NB4 (cell line): ENCODE data around the gene RNF166.

Source experiments
- DNase-seq: peaks from one replicate; pipeline ENCODE4 v3.0.0; 2010; ENCODE audit warnings: low read depth
- H3K4me3 ChIP-seq: one replicate; pipeline ENCODE4 v1.5.1; 2011; ENCODE audit warnings: mild to moderate bottlenecking, low read depth, low read length, moderate library complexity
- CTCF ChIP-seq: IDR thresholded peaks from one replicate; pipeline ENCODE4 v1.5.1; 2012; ENCODE audit warnings: low read depth, low read length
- MAX ChIP-seq: IDR thresholded peaks from 2 replicates; pipeline ENCODE4 v1.6.1; 2011; ENCODE audit warnings: low read depth, low read length
- MYC ChIP-seq: IDR thresholded peaks from 2 replicates; pipeline ENCODE4 v1.6.1; 2011; ENCODE audit warnings: low read depth, low read length
- POLR2A ChIP-seq: IDR thresholded peaks from 2 replicates; pipeline ENCODE4 v1.6.1; 2011; ENCODE audit warnings: mild to moderate bottlenecking; ENCODE audit not compliant: insufficient read length; ENCODE audit errors: extremely low read depth

RNF166 gene

GRCh38 chr16:88713568-88714419, 7.6 kb upstream of the RNF166 start:
- TF ChIP-seq POLR2A: no peak
- no peak for TF ChIP-seq CTCF
- no peak for TF ChIP-seq MAX
- TF ChIP-seq MYC: no peak
- DNase-seq: no peak
- no peak overlapping the region for H3K4me3 ChIP-seq

- DNase-seq: no peak
- TF ChIP-seq POLR2A (no peak), MAX (no peak), CTCF (no peak), MYC (no peak)
- H3K4me3 ChIP-seq: no peak overlapping the region
Observed at GRCh38 chr16:88713054-88713453, 6.8 kb upstream of the RNF166 start.

- no peak for DNase-seq
- TF ChIP-seq MAX (no peak), MYC (no peak), CTCF (no peak), POLR2A (no peak)
- H3K4me3 ChIP-seq: no peak overlapping the region
Observed at GRCh38 chr16:88712362-88712979, 6.3 kb upstream of the RNF166 start.

GRCh38 chr16:88711750-88712340, 5.6 kb upstream of the RNF166 start:
- TF ChIP-seq MYC (no peak), MAX (no peak), CTCF (no peak), POLR2A (no peak)
- no peak for DNase-seq

GRCh38 chr16:88710556-88710955, 4.3 kb upstream of the RNF166 start:
- no peak overlapping the region for H3K4me3 ChIP-seq
- DNase-seq: no peak
- TF ChIP-seq POLR2A (no peak), MYC (no peak), MAX (no peak), CTCF (no peak)

More at GRCh38 chr16:88711750-88712340, 5.6 kb upstream of the RNF166 start:
- no peak overlapping the region for H3K4me3 ChIP-seq
